ENCODE results near the gene LIPC.

The LIPC gene

DNA sequence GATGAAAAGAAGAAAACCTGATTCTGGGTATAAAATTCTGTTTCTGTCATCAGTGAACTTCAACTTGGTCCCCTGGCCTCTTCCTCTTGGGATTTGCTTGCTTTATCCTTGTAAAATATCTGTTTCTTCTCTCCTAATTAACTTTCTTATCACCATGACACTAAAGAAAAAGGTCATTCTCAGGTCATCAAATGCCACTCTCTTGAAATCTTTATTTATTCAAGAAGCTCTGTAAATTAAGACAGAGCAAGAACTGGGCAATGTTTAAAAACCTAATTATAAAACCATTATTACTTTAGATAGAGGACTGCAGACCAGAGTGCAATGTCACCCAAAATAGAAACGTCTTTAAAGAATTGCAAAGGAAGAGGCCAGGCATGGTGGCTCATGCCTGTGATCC is 6.0 kb upstream of the LIPC start:
- DNase-seq (ENCODE audit: low read depth), result no peak
- no peak overlapping the region for H3K4me3 ChIP-seq (ENCODE audit: control insufficient read depth, low read depth, low read length)
- TF ChIP-seq CTCF (IDR thresholded peaks at IDR 0.05; ENCODE audit: control insufficient read depth, insufficient read depth, low read depth, low read length, missing control alignments), result no peak

- no peak for TF ChIP-seq CTCF (IDR thresholded peaks at IDR 0.05; ENCODE audit: control insufficient read depth, insufficient read depth, low read depth, low read length, missing control alignments)
- H3K4me3 ChIP-seq (ENCODE audit: control insufficient read depth, low read depth, low read length), result no peak overlapping the region
- DNase-seq (ENCODE audit: low read depth), result no peak
Observed at GRCh38 chr15:58426501-58426900, 5.3 kb upstream of the LIPC start.

DNA sequence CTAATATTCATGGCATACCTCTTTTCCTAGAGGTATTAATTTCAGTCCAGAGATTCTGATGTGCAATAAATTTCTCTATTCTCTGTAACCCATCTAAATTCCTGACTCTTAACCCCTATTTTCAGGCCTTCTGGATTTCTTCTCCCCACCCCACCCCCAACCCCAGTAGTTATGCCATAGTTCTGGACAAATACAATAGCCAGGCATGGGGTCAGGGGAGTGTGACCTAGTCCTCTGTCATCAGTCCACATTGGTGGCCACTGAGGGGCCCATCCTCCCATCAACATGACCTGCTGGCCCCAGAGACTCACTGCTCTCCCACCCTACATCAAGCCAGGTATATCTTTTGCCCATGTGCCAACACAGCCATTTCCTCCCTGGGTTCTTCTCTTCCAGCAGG is 3.8 kb upstream of the LIPC start:
- H3K4me3 ChIP-seq (ENCODE audit: control insufficient read depth, low read depth, low read length), result no peak overlapping the region
- TF ChIP-seq CTCF (IDR thresholded peaks at IDR 0.05; ENCODE audit: control insufficient read depth, insufficient read depth, low read depth, low read length, missing control alignments), result no peak

GRCh38 chr15:58430224-58430787 is 1.5 kb upstream of the LIPC start:
- no peak overlapping the region for H3K4me3 ChIP-seq (ENCODE audit: control insufficient read depth, low read depth, low read length)
- TF ChIP-seq CTCF (IDR thresholded peaks at IDR 0.05; ENCODE audit: control insufficient read depth, insufficient read depth, low read depth, low read length, missing control alignments), result no peak
- DNase-seq (ENCODE audit: low read depth), result no peak

More for the DNA sequence above, 3.8 kb upstream of the LIPC start:
- no peak for DNase-seq (ENCODE audit: low read depth)

DNA sequence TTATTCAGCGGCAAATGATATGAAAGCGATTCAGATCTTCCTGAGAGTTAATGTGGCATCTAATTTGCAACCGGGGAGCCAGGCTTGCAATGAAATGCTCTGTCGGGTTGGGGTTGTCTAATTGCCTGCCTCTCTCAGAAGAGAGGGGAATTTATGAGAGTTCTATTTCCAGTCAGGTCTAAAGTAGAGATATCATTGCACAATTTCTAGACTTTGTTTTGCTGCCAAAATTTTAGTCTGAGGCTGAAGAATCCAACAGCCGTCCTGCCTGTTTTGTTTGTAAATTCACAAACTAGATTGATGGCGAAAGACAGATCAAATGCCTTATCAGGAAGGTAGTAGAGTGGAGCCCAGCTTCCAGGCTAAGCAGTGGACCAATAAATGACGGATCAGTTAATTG is 610 bp downstream of the LIPC start:
- TF ChIP-seq CTCF (IDR thresholded peaks at IDR 0.05; ENCODE audit: control insufficient read depth, insufficient read depth, low read depth, low read length, missing control alignments), result no peak
- H3K4me3 ChIP-seq (ENCODE audit: control insufficient read depth, low read depth, low read length), result no peak overlapping the region
- DNase-seq (ENCODE audit: low read depth), result no peak

DNA sequence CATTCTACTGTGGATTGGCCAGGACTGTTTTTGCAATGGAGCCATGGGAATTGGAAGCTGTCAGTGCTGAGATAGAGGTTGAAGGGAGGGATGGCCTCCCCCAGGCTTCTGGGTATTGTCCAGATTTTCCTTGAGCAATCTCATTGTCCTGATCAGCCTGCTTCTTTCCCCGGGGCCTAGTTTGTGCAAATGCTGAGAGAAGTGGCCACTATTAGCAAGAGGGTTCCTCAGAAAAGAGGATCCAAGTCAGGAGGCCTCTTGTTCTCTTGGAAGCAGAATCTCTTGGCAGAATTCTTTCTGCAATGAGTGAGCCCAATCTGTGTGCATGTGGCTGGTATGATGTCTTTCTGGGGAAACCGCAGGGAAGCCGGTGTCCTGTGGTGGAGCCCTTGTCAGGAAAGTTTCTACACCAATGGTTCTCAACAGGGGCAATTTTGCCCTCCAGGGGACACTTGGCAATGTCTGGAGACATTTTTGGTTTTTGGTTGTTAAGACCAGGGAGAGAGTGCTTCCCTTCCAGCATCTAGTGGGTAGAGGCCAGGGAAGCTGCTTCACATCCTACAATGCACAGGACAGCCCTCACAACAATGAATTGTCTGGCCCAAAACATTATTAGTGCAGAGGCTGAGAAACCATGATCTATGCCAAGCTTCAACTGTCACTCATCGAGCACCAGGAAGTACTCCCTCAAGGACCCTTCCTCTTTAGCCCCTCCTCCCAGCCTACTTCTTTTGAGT is 2.0 kb downstream of the LIPC start:
- no peak for DNase-seq (ENCODE audit: low read depth)
- H3K4me3 ChIP-seq (ENCODE audit: control insufficient read depth, low read depth, low read length), result no peak overlapping the region
- no peak for TF ChIP-seq CTCF (IDR thresholded peaks at IDR 0.05; ENCODE audit: control insufficient read depth, insufficient read depth, low read depth, low read length, missing control alignments)

Measured in AG09309 (cell line).